HepG2 (cell line): Measurements from ENCODE around the gene URGCP. TPM values are rescaled to one million over a fixed set of nuclear protein-coding genes. Genes with fewer than 3 reads are reported as not detected.
A peak's percentile ranks its signal among the peaks of the same experiment; 100 is the strongest.

Experiments used
- ATAC-seq: fragments of 200-7000 bp; cut with Tn5 transposase; 3 replicates; pipeline ENCODE4 v1.9.1; 2020; ENCODE audit warnings: mild to moderate bottlenecking, moderate library complexity
- BruUV-seq: library from RNA; stranded (reverse); fragments of 400-500 nt; replicated peaks from 2 replicates; lab custom pipeline; 2021; lab: Mats Ljungman, UMichigan
- CTCF ChIA-PET: fragments of 300-600 bp; formaldehyde crosslinking; extraction: SDS; loops from one replicate; lab custom pipeline; 2021; ENCODE audit warnings: low total read pairs, inconsistent platforms, low intra/inter-chr PET ratio; lab: Yijun Ruan, JAX
- POLR2A ChIA-PET: fragments of 350-600 bp; sonication (Branson Sonifier 250); formaldehyde crosslinking; loops from one replicate; lab custom pipeline; 2020; ENCODE audit warnings: antibody characterized with exemption, inconsistent platforms; lab: Yijun Ruan, JAX
- DNase-seq: peaks from one replicate; pipeline ENCODE4 v3.0.0-alpha.2; 2015; ENCODE audit warnings: low spot score
- FAIRE-seq: peaks from 3 replicates; lab custom pipeline; 2011; peaks lifted over from hg19 to GRCh38; lab: Jason Lieb, UNC
- H2AFZ ChIP-seq: one replicate; pipeline ENCODE4 v1.6.1; 2011; ENCODE audit warnings: low read length, inconsistent platforms
- H3K27ac ChIP-seq: fragments of 300-600 bp; 3 replicates; pipeline ENCODE4 v1.8.0; 2011; ENCODE audit warnings: mixed run types, mild to moderate bottlenecking, mixed read lengths, low read length, inconsistent platforms; ENCODE audit not compliant: insufficient read depth; ENCODE audit errors: extremely low read length
- H3K27me3 ChIP-seq, 2 experiments: fragments of 200-600 bp in 1 of 2; 2 replicates in 1 of 2; 3 replicates in 1 of 2; pipeline versions ENCODE4 v1.6.0 to v1.8.0; 2011; ENCODE audit warnings: low read length in 2 of 2, mild to moderate bottlenecking in 2 of 2, moderate library complexity in 2 of 2, inconsistent platforms in 1 of 2; ENCODE audit not compliant: insufficient read depth in 2 of 2, control insufficient read depth in 1 of 2
- H3K36me3 ChIP-seq, 2 experiments: fragments of 200-600 bp in 1 of 2; replicated peaks in 1 of 2; 2 replicates in 1 of 2; 3 replicates in 1 of 2; pipeline versions ENCODE4 v1.5.1 to v1.8.0; 2011; ENCODE audit warnings: low read length in 2 of 2, inconsistent platforms in 1 of 2; ENCODE audit not compliant: insufficient read depth in 2 of 2, control insufficient read depth in 1 of 2
- H3K4me1 ChIP-seq: 2 replicates; pipeline ENCODE4 v1.5.1; 2012; ENCODE audit warnings: low read length, inconsistent platforms; ENCODE audit not compliant: insufficient read depth
- H3K4me2 ChIP-seq: 2 replicates; pipeline ENCODE4 v1.6.0; 2011; ENCODE audit warnings: low read depth, low read length, inconsistent platforms
- H3K4me3 ChIP-seq, 3 experiments: fragments of 200-600 bp in 1 of 3; sonication (generic), shearing (Covaris generic) in 1 of 3; replicated peaks in 1 of 3; 2 replicates each; pipeline ENCODE4 v1.5.1; 2011 to 2016; ENCODE audit warnings: low read length in 3 of 3, inconsistent platforms in 2 of 3, low read depth in 2 of 3, mild to moderate bottlenecking in 2 of 3, control low read depth in 1 of 3, mixed read lengths in 1 of 3; ENCODE audit not compliant: insufficient read depth in 1 of 3
- H3K79me2 ChIP-seq: one replicate; pipeline ENCODE4 v1.6.1; 2011; ENCODE audit warnings: low read length, inconsistent platforms; ENCODE audit not compliant: insufficient read depth
- H3K9ac ChIP-seq: 2 replicates; pipeline ENCODE4 v1.6.0; 2011; ENCODE audit warnings: mild to moderate bottlenecking, low read depth, low read length, inconsistent platforms; ENCODE audit not compliant: insufficient read depth
- H3K9me3 ChIP-seq: 2 replicates; pipeline ENCODE4 v1.5.1; 2012; ENCODE audit warnings: mild to moderate bottlenecking, low read length
- H4K20me1 ChIP-seq: 2 replicates; pipeline ENCODE4 v1.6.0; 2011; ENCODE audit warnings: inconsistent platforms, mild to moderate bottlenecking, low read length, moderate library complexity; ENCODE audit not compliant: insufficient read depth
- ESRRA ChIP-seq: sonication (generic); formaldehyde crosslinking; IDR thresholded peaks from 2 replicates; pipeline ENCODE4 v1.5.1; 2020; ENCODE audit warnings: mild to moderate bottlenecking, low read depth, missing genetic modification reagents
- EZH2 ChIP-seq: conservative IDR thresholded peaks from 2 replicates; pipeline ENCODE4 v1.6.1; 2012; ENCODE audit warnings: mild to moderate bottlenecking, low read depth, low read length, moderate library complexity
- FOXC1 ChIP-seq: sonication (generic); formaldehyde crosslinking; IDR thresholded peaks from 2 replicates; pipeline ENCODE4 v1.8.0; 2022; ENCODE audit warnings: mild to moderate bottlenecking, missing genetic modification reagents, borderline replicate concordance
- HNF4G ChIP-seq, 2 experiments: sonication (generic) in 1 of 2; formaldehyde crosslinking in 1 of 2; IDR thresholded peaks; 2 replicates each; pipeline versions ENCODE4 v1.4.0 to v1.6.1; 2011 to 2020; ENCODE audit warnings: borderline replicate concordance in 2 of 2, low read depth in 2 of 2, mild to moderate bottlenecking in 2 of 2, low read length in 1 of 2, missing genetic modification reagents in 1 of 2, moderate library complexity in 1 of 2
- MED1 ChIP-seq: sonication (generic); formaldehyde crosslinking; IDR thresholded peaks from 2 replicates; pipeline ENCODE4 v1.4.0; 2020; ENCODE audit warnings: missing genetic modification reagents
- PAF1 ChIP-seq: IDR thresholded peaks from 2 replicates; pipeline ENCODE4 v1.6.1; 2016; ENCODE audit warnings: missing genetic modification reagents, missing compliant biosample characterization
- RAD21 ChIP-seq: fragments of 450-650 bp; formaldehyde crosslinking; IDR thresholded peaks from 2 replicates; pipeline ENCODE4 v1.5.0; 2020; ENCODE audit warnings: mild to moderate bottlenecking
- TOPORS ChIP-seq: sonication (generic); formaldehyde crosslinking; IDR thresholded peaks from 2 replicates; pipeline ENCODE4 v1.8.0; 2023; ENCODE audit warnings: mild to moderate bottlenecking, missing genetic modification reagents
- ZBTB33 ChIP-seq: sonication (generic); formaldehyde crosslinking; IDR thresholded peaks from 2 replicates; pipeline ENCODE4 v1.4.0; 2020; ENCODE audit warnings: missing genetic modification reagents
- ZBTB39 ChIP-seq: sonication (generic); formaldehyde crosslinking; IDR thresholded peaks from 2 replicates; pipeline ENCODE4 v1.5.0; 2020; ENCODE audit warnings: missing genetic modification reagents
- ZFP37 ChIP-seq: sonication (generic); formaldehyde crosslinking; IDR thresholded peaks from 2 replicates; pipeline ENCODE4 v1.4.0; 2020; ENCODE audit warnings: missing genetic modification reagents, borderline replicate concordance
- ZNF275 ChIP-seq: sonication (generic); formaldehyde crosslinking; IDR thresholded peaks from 2 replicates; pipeline ENCODE4 v1.8.0; 2022; ENCODE audit warnings: missing genetic modification reagents, mild to moderate bottlenecking, inconsistent platforms, borderline replicate concordance
- ZNF543 ChIP-seq: sonication (generic); formaldehyde crosslinking; IDR thresholded peaks from 2 replicates; pipeline ENCODE4 v1.4.0; 2020; ENCODE audit warnings: mild to moderate bottlenecking, missing genetic modification reagents
- ZNF619 ChIP-seq: sonication (generic); formaldehyde crosslinking; IDR thresholded peaks from 2 replicates; pipeline ENCODE4 v1.4.0; 2020; ENCODE audit warnings: mild to moderate bottlenecking, missing genetic modification reagents
- ZNF652 ChIP-seq: IDR thresholded peaks from 2 replicates; pipeline ENCODE4 v1.6.1; 2016; ENCODE audit warnings: low read depth, borderline replicate concordance
- ZNF772 ChIP-seq: sonication (generic); formaldehyde crosslinking; IDR thresholded peaks from 2 replicates; pipeline ENCODE4 v1.5.0; 2020; ENCODE audit warnings: mild to moderate bottlenecking, missing genetic modification reagents
- ZNF839 ChIP-seq: sonication (generic); formaldehyde crosslinking; IDR thresholded peaks from 2 replicates; pipeline ENCODE4 v1.4.0; 2020; ENCODE audit warnings: missing genetic modification reagents, mild to moderate bottlenecking, borderline replicate concordance
- WGBS: methylation state at CpG from one replicate; pipeline ENCODE4 v1.1.6; 2017; ENCODE audit warnings: low lambda C conversion rate; 5-methylcytosine and 5-hydroxymethylcytosine counted together
- in situ Hi-C: cut with HindIII; loops from 2 replicates; pipeline ENCODE4 v1.10.0; 2017; ENCODE audit warnings: low pct_unique_long_range_greater_than_20kb; ENCODE audit not compliant: extremely low pct_ligation_motif_present
- intact Hi-C: fragments of 100-400 bp; cut with micrococcal nuclease; formaldehyde crosslinking; loops from one replicate; pipeline ENCODE4 v1.10.0; 2022; ENCODE audit not compliant: unreplicated experiment
- polyA plus RNA-seq, 8 experiments: library from polyadenylated mRNA; depleted of rRNA in 3 of 8; stranded (reverse) in 7 of 8; unstranded in 1 of 8; fragments of >200 nt; fragmentation: Illumina TruSeq in 4 of 8; extraction: Trizol in 4 of 8; gene quantifications; 2 replicates each; pipeline versions ENCODE4 v1.2.1 to v1.2.3, GENCODE V29; 2011 to 2016; ENCODE audit warnings: low read depth in 4 of 8, missing spikeins in 1 of 8, mixed read lengths in 1 of 8; ENCODE audit not compliant: insufficient read depth in 1 of 8
- total RNA-seq, 5 experiments: library from RNA; depleted of rRNA; stranded (reverse); fragments of >200 nt; fragmentation: Illumina TruSeq; extraction: Trizol; gene quantifications; 2 replicates each; pipeline ENCODE4 v1.2.3, GENCODE V29; 2016; ENCODE audit warnings: low read depth in 1 of 5

Gene URGCP
- total and polyA plus RNA-seq, 2 of the 13 experiments (the other 11 are each of a cell fraction or from before 2014, with no cell fraction given), result 22.3 to 25.8 TPM

- intact Hi-C loops (loop anchor here (1.0 kb wide), 1 partner anchor 38 kb away; no protein-coding TSS in a partner anchor), in situ Hi-C loops (no loop called here)
- FAIRE-seq, result peak; percentile 42
- Histone ChIP-seq H3K27me3 (no peaks in the 10 kb centered on the region), H3K9ac (no peak overlapping the region), H3K4me3 (no peak overlapping the region), H3K4me2 (no peak overlapping the region), H4K20me1 (no peaks in the 10 kb centered on the region), H2AFZ (no peak overlapping the region), H3K79me2 (no peaks in the 10 kb centered on the region), H3K27ac (no peak overlapping the region), H3K36me3 (no peaks in the 10 kb centered on the region), H3K4me1 (peaks cover 13% of the 10 kb centered on the region), H3K9me3 (no peaks in the 10 kb centered on the region)
- POLR2A ChIA-PET, result interaction anchor here (1.8 kb wide), 1 partner anchor 38 kb away, joined by 5 read pairs; no protein-coding TSS in a partner anchor
- no peak for DNase-seq
- WGBS, result 72% methylated on average over 1 of the region's 3 CpGs
- no TSS peak for BruUV-seq
- CTCF ChIA-PET, result no interaction called here
- ATAC-seq, result peak; percentile 82
- TF ChIP-seq ZNF652 (CRISPR knock-in tag) (no peak), ESRRA (CRISPR knock-in tag) (no peak), ZNF543 (no peak), ZNF839 (CRISPR knock-in tag) (no peak), PAF1 (no peak), EZH2 (no peak), ZBTB33 (no peak), HNF4G (IDR thresholded peaks at IDR 0.05; ENCODE audit: borderline replicate concordance, low read depth, low read length) (peak; percentile 67), HNF4G (CRISPR knock-in tag; IDR thresholded peaks at IDR 0.05; ENCODE audit: borderline replicate concordance, low read depth) (no peak), FOXC1 (CRISPR knock-in tag) (no peak), RAD21 (CRISPR knock-in tag) (peak; percentile 32; the same call in 1 of the 2 replicates), ZNF619 (CRISPR knock-in tag) (no peak), ZNF772 (CRISPR knock-in tag) (0 out of 2 replicates have a peak, but pooled peaks have one; percentile 35), ZBTB39 (CRISPR knock-in tag) (no peak), ZFP37 (CRISPR knock-in tag) (no peak), TOPORS (no peak), ZNF275 (no peak), MED1 (CRISPR knock-in tag) (no peak)
These were observed 36.6 kb upstream of the URGCP start for GRCh38 chr7:43942997-43943396.
